Left kidney (tissue), 1 donor: ENCODE results near the gene CSRP3. TPM values are rescaled to one million over a fixed set of nuclear protein-coding genes. Genes with fewer than 3 reads are reported as not detected.

Experiments used
- polyA plus RNA-seq: library from polyadenylated mRNA; unstranded; fragments of 120-200 nt; gene quantifications from one replicate; pipeline ENCODE4 v1.2.1, GENCODE V29; 2013; ENCODE audit not compliant: insufficient read length

CSRP3 gene
- polyA plus RNA-seq, 1 donor = not detected

Other genes starting within 250 kb of the CSRP3 start
- gene MRGPRX2, start 141.3 kb downstream of the CSRP3 start, polyA plus RNA-seq = not detected
- gene ZDHHC13, start 84.8 kb downstream of the CSRP3 start, polyA plus RNA-seq = 24.2 TPM
- 11.4 TPM for gene E2F8, start 39.0 kb upstream of the CSRP3 start, polyA plus RNA-seq